ENCODE data around the gene RUNX1.

RUNX1 gene

DNA sequence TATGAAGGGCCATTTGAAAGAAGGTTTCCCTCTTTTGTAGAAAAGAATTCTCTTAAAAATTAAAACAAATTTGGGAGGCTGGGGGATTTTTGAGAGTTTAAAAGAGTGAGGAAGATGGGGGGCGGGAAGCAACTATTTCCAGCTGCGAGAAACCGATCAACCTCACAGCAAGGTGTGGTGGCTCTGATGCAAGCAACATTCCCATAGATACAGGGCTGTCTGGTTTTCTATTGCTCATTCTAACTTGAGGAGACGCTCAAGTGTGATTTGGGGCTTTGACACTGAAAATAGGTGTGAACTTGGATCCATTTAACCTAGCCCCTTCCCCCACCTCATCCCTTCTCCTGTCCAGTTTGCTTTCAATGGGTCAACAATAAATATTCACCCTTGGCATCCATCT, 7.2 kb downstream of the RUNX1 start:
- TF ChIP-seq, protein P1, sequence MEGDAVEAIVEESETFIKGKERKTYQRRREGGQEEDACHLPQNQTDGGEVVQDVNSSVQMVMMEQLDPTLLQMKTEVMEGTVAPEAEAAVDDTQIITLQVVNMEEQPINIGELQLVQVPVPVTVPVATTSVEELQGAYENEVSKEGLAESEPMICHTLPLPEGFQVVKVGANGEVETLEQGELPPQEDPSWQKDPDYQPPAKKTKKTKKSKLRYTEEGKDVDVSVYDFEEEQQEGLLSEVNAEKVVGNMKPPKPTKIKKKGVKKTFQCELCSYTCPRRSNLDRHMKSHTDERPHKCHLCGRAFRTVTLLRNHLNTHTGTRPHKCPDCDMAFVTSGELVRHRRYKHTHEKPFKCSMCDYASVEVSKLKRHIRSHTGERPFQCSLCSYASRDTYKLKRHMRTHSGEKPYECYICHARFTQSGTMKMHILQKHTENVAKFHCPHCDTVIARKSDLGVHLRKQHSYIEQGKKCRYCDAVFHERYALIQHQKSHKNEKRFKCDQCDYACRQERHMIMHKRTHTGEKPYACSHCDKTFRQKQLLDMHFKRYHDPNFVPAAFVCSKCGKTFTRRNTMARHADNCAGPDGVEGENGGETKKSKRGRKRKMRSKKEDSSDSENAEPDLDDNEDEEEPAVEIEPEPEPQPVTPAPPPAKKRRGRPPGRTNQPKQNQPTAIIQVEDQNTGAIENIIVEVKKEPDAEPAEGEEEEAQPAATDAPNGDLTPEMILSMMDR (IDR thresholded peaks at IDR 0.05; ENCODE audit: low read depth, low read length) = no peak
- H3K4me3 ChIP-seq (replicated peaks in 1 of 2; ENCODE audit: low read depth in 2 of 2, low read length in 2 of 2) = no peak overlapping the region
- no peak for DNase-seq (ENCODE audit: low read depth in 2 of 2)

DNA sequence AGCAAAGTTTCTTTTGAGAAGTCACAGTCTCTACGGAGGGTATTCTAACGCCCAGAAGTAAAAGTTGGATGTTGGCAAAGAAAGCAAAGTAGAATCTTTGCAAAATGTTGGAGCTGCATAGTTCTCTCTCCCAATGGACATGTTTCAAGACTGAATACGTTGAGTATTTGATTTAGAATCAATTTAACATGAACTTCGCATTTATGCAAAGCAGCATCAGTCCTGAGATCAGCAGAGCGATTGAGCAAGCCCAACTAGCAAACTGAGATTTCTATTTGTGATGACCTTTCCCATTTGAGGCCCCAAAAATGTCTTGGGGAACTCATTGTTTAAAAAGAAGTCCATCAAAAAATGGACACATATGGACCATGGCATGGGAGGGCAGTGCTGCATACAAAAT, 8.0 kb downstream of the RUNX1 start:
- H3K4me3 ChIP-seq (replicated peaks in 1 of 2; ENCODE audit: low read depth in 2 of 2, low read length in 2 of 2) = no peak overlapping the region
- no peak for DNase-seq (ENCODE audit: low read depth in 2 of 2)
- TF ChIP-seq, protein P1 (IDR thresholded peaks at IDR 0.05; ENCODE audit: low read depth, low read length) = no peak

DNA sequence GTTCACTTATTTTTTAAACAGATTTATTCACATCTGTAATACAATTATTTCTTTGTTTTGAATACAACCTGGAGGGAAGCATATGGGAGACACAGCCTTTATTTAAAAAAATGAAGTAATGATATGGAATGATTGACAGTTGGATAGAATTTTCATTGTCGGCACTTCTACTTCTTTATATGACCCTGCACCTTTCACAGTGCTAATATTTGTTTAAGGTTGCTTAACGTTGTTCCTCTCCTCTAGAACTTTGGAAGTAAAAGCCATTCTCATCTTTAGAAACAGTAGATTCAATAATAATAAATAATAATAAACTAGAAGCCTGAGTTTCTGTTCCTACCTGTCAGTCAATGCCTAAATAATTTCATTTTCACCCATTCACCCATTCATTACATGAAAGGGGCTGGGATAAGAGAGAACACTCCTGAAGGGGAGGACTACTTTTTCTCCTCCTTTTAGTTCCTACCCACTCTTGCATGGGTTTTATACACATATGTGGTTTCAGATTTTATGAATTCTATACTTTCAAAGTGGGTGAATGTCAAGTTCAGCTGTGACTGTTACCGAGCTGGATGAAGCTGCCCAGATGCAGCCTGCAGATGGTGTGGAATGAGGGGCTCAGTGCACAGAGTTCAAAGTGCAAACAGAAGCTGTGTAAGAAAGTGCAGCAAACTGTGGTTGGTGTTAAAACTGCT, 9.4 kb downstream of the RUNX1 start:
- TF ChIP-seq, protein P1 (IDR thresholded peaks at IDR 0.05; ENCODE audit: low read depth, low read length) = no peak
- H3K4me3 ChIP-seq (replicated peaks in 1 of 2; ENCODE audit: low read depth in 2 of 2, low read length in 2 of 2) = no peak overlapping the region
- DNase-seq (ENCODE audit: low read depth in 2 of 2) = no peak

DNA sequence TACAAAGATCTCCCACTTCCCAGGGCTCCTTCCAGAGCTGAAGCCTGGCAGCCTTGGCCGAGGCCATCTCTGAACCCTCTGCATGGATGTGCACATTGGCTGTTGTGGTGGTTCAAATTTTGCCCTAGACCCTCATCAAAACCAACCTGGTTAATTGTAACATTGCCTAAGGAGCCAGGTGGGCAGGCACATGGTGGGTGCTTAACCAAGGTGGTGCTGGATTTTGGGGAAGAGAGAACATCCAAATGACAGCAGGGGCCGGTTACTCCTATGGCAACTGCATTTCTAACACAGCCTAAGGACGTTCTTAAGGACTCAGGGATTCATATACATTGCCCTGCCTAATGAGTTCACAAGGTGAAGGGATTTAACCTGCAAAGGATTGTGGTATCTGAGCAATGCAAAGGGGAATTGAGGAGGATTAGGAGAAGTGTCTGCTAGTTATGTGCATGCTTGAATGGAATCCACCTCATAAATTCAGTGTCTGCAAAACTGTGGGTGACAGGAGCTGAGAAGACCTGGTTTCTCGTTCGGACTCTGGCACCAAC, 10.3 kb downstream of the RUNX1 start:
- no peak overlapping the region for H3K4me3 ChIP-seq (replicated peaks in 1 of 2; ENCODE audit: low read depth in 2 of 2, low read length in 2 of 2)
- DNase-seq (ENCODE audit: low read depth in 2 of 2) = no peak
- TF ChIP-seq, protein P1 (IDR thresholded peaks at IDR 0.05; ENCODE audit: low read depth, low read length) = no peak

DNA sequence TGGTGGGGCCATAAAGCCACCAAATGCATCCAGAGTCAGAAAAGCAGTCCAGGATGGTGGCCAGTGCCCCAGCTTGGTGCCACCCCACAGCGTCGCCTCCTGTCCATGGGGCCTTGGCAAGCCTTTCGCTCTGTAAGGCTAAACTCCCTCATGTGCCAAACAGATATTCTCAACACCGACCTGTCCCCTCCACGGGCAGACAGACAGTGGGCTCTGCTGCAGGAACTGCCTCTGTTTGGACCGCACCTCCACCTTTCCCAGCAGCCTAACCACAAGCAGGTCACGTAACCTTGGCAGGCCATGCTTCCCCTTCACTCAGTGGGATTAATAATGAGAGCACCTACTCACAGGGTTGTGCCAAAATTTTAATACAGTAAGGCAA, 11.7 kb downstream of the RUNX1 start:
- TF ChIP-seq, protein P1 (IDR thresholded peaks at IDR 0.05; ENCODE audit: low read depth, low read length) = no peak
- no peak overlapping the region for H3K4me3 ChIP-seq (replicated peaks in 1 of 2; ENCODE audit: low read depth in 2 of 2, low read length in 2 of 2)
- no peak for DNase-seq (ENCODE audit: low read depth in 2 of 2)

DNA sequence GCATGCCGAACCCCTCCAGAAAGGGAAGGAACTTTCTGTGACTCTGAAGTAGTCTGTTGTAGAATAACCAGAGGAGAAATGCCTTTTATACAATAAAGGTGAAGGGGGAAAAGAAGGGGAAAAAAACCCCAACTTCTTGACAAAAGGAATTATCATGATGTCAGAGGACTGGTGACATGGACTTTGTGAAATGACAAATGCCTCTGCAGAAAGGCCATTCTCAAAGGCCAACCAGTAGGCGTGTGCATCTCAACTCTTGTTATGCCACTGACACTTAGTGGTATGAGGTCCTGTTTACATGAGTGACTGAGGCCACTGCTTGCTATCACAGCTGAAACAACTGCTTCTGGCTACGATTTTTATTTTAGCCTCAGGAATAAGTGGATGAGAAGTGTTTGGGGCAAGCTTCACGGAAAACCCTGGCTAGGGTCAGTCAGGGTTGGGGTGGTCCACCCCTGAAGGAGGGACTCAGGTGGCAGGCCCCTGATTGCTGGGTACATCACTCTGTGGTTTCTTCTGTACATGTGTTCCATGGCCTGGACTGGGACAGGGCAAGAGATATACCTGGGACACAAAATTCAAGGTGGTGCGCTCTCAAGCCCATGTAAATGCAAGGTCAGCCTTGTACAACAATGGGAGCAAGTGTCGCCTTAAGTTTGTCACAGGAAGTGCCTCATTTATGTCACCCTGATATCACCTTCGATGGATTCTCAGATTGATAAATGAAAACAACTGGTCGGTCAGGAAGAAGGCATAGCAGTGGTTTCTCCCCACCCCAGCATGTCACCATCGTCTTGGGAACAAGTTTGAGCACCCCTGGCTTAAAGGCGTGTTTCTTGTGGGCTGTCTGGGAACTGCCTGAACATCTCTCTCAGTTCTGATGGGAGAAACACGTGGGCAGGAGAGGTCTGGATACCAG, 12.4 kb downstream of the RUNX1 start:
- no peak for DNase-seq (ENCODE audit: low read depth in 2 of 2)
- H3K4me3 ChIP-seq (replicated peaks in 1 of 2; ENCODE audit: low read depth in 2 of 2, low read length in 2 of 2) = no peak overlapping the region

More for the DNA sequence above, 12.4 kb downstream of the RUNX1 start:
- TF ChIP-seq, protein P1 (IDR thresholded peaks at IDR 0.05; ENCODE audit: low read depth, low read length) = no peak

All from cardiac fibroblast (primary cell).